Adipocyte (in vitro differentiated cells): Measurements from ENCODE around the gene DGKZ.
A peak's percentile ranks its signal among the peaks of the same experiment; 100 is the strongest.

Experiments
- DNase-seq: peaks from one replicate; pipeline ENCODE4 v3.0.0-alpha.2; 2015; ENCODE audit warnings: low read depth
- H3K27me3 ChIP-seq: replicated peaks from 2 replicates; pipeline ENCODE4 v1.7.0; 2013; ENCODE audit warnings: mild to moderate bottlenecking, low read length, moderate library complexity; ENCODE audit not compliant: control insufficient read depth, insufficient read depth
- H3K36me3 ChIP-seq: 2 replicates; pipeline ENCODE4 v1.7.0; 2013; ENCODE audit warnings: low read length, mild to moderate bottlenecking, moderate library complexity; ENCODE audit not compliant: control insufficient read depth, insufficient read depth, severe bottlenecking
- H3K4me1 ChIP-seq: 2 replicates; pipeline ENCODE4 v1.7.0; 2013; ENCODE audit warnings: mild to moderate bottlenecking, low read length, moderate library complexity; ENCODE audit not compliant: control insufficient read depth, insufficient read depth
- H3K4me3 ChIP-seq: 2 replicates; pipeline ENCODE4 v1.7.0; 2013; ENCODE audit warnings: mild to moderate bottlenecking, low read length, moderate library complexity
- H3K9ac ChIP-seq: 2 replicates; pipeline ENCODE4 v1.7.0; 2013; ENCODE audit warnings: mild to moderate bottlenecking, low read length, moderate library complexity
- H3K9me3 ChIP-seq: 2 replicates; pipeline ENCODE4 v1.7.0; 2013; ENCODE audit warnings: mild to moderate bottlenecking, low read length, moderate library complexity; ENCODE audit not compliant: control insufficient read depth

DGKZ gene

DNA sequence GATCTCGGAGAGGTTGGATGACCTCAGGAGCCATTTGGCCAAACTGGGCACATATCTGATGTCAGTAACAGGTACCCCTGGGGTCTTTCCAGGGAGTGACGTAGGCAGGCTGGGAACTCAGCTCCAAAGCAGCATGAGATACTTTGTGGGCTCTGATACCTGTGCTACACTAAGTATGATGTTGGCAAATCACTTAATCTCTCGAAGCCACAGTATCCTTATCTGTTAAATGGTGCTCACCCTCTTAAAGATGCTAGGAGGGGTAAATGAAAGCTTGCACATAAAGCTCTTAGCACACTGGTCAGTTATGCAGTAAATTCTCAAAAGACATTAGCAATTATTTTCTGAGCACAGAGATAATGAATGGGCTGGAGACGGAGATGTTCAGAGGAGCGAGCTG, 17.1 kb upstream of the DGKZ start:
- Histone ChIP-seq H3K9me3 (no peaks in the 10 kb centered on the region), H3K36me3 (no peaks in the 10 kb centered on the region), H3K27me3 (peaks cover 19% of the 10 kb centered on the region), H3K9ac (no peak overlapping the region), H3K4me3 (no peak overlapping the region), H3K4me1 (no peaks in the 10 kb centered on the region)
- no peak for DNase-seq

DNA sequence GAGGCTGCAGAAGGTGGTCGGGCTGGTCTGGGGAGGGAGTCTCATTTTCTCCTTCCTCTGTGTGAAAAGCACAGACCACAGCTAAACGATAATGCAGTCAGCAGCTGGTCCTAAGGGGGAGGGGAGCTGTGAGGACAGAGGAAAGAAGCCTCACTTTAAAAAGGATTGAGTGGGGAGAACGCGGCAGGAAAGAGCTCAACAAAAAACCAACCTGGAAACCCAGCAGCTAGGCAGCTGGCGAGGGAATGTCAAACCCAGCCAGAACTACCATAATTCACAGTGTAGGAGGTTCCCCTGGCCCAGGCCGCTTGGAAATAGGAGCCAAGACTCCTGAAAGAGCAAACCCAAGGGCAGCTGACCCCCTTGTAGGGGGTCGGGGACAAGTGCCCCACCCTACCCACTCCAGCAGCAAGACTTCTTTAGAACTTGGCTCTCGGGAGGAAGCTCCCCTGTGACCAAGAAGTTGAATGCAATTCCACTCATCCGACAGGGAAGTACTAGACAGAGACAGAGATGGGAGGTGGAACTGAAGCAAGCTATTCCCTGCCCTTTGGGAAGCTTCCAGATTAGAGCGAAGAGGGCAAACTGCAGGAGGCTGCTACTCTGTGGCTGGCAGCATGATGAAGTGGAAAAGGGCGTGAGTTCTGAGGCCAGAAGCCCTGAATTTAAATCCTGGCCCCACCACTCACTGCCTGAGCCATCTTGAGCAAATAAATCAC, 16.5 kb upstream of the DGKZ start:
- peaks cover 19% of the 10 kb centered on the region for H3K27me3 ChIP-seq
- no peak overlapping the region for H3K9ac ChIP-seq
- no peaks in the 10 kb centered on the region for H3K4me1 ChIP-seq
- no peak for DNase-seq
- H3K36me3 ChIP-seq, result no peaks in the 10 kb centered on the region
- no peak overlapping the region for H3K4me3 ChIP-seq
- H3K9me3 ChIP-seq, result no peaks in the 10 kb centered on the region

DNA sequence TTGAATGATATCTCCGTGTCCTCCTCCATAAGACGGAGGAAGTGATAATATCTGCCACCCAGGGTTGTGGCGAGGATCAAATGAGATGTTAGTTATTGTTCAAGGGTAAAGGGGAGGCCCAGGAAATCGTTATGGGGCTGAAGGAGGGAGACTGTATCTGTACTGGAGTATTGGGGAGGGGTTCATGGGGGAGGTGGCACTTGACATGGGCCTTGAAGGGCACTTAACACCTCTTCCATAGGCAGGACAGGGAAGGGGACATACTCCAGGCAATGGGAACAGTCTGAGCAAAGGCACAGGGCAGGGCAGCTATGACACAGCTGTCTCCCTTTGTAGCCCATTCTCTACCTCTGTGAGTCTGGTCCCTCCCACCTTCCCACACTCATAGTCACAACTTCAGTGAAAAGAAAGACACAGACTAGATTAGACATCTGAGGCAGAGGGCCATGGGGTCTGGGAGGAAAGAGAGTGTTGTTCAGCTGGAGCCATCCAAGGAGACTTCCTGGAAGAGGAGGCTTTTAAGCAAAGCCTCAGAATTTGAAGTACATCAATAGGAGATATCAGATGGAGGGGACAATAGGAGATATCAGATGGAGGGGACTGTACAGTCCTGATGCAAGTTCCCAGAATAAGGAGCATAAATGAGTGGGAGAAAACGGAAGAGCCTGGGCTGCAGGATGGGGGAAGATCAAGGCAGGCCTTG, 15.8 kb upstream of the DGKZ start:
- H3K27me3 ChIP-seq, result peaks cover 19% of the 10 kb centered on the region
- H3K9me3 ChIP-seq, result no peaks in the 10 kb centered on the region
- no peak overlapping the region for H3K9ac ChIP-seq
- no peak overlapping the region for H3K4me3 ChIP-seq
- H3K36me3 ChIP-seq, result no peaks in the 10 kb centered on the region
- peaks cover 3% of the 10 kb centered on the region for H3K4me1 ChIP-seq
- no peak for DNase-seq

DNA sequence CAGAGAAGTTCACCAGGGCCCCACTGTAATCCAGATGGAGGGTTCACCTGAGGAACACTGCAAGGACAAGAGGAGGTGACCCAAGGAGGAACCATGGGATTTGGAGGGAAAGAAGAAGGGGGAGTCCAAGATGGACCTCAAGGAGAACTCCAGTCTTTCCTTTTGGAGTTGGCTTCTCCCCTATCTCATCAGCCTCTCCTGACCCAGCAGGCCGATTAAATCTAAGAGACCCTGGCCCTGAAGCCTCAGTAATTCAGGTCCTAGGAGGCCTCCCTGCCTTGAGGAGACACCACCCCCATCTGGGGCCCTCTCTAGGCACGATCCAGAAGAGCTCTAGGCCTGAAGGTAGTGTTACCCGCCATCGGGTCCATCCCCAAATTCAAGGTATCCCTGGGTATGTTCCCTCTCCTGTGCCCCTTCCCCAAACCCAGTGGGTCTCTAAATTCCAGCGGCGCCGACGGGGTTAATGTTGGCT, 15.1 kb upstream of the DGKZ start:
- Histone ChIP-seq H3K27me3 (peaks cover 19% of the 10 kb centered on the region), H3K9ac (no peak overlapping the region), H3K4me1 (peaks cover 9% of the 10 kb centered on the region), H3K4me3 (no peak overlapping the region), H3K36me3 (no peaks in the 10 kb centered on the region), H3K9me3 (no peaks in the 10 kb centered on the region)
- no peak for DNase-seq

DNA sequence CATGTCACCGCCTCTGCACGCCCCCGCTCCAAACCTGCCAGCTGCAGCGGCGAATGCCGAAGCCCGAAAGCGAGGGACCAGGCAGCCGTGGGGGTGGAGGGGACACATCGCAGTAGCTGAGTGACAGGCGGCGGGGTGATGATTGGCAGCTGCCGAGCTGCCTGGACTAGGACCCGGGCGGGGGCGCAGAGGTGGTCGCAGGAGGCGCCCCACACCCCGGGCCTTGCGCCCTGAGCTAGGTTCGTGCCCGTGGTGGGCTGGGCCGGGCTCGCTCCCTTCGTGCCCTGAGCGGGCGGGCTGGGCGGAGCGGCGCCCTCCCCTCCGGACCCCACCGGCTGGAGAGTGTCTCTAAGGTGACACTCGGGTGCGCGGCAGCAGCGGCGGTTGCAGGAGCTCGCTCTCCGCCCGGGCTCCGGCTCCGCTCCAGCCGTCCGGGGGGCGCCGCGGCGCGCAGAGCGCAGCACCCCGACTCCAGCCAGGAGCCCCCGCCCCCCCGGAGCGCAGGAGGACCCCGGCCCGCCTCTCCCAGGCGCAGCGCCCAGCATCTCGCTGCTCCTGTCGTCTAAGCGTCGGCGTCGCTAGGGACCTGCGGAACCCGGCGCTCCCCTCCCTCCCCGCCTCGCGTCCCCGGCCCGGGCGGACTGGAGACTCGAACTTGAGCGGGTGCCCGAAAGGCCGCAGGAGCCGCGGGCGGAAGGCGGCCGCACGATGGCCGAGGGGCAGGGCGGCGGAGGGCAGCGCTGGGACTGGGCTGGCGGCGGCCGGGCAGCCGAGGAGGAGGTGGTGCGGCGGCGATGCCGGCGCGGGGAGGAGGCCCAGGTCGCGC, 14.5 kb upstream of the DGKZ start:
- DNase-seq, result peak; percentile 38
- H3K4me3 ChIP-seq, result peak overlapping the region; percentile 51
- H3K9me3 ChIP-seq, result no peaks in the 10 kb centered on the region
- no peaks in the 10 kb centered on the region for H3K36me3 ChIP-seq
- H3K9ac ChIP-seq, result no peak overlapping the region
- H3K4me1 ChIP-seq, result peaks cover 12% of the 10 kb centered on the region
- H3K27me3 ChIP-seq, result peaks cover 19% of the 10 kb centered on the region

DNA sequence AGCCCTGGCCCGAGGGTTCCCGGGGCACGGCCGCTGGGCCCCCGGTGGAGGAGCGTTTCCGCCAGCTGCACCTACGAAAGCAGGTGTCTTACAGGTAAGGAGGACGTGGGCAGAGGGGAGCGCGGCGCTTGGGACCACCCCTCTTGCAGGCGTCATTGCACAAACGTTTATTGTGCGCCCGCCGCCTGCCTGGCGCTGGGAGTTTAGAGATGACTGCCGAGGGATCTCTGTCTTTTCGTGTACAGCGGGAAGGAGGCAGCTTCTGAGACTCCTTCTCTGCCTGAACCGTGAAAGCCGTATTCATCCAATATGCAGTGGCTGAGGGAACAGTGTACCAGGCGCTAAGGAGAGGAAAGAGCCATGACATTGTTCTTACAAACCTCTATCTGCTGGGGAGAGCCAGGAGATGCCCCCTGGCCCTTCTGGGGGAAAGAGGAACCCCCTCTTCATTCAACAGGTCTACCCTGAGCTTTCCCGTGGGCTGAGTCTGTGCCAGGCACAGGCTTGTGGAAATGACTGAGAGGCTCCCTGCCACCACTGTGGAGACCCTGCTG, 13.8 kb upstream of the DGKZ start:
- H3K4me3 ChIP-seq, result peak overlapping the region; percentile 51
- no peak overlapping the region for H3K9ac ChIP-seq
- DNase-seq, result no peak
- no peaks in the 10 kb centered on the region for H3K36me3 ChIP-seq
- H3K9me3 ChIP-seq, result no peaks in the 10 kb centered on the region
- peaks cover 19% of the 10 kb centered on the region for H3K4me1 ChIP-seq
- peaks cover 19% of the 10 kb centered on the region for H3K27me3 ChIP-seq

DNA sequence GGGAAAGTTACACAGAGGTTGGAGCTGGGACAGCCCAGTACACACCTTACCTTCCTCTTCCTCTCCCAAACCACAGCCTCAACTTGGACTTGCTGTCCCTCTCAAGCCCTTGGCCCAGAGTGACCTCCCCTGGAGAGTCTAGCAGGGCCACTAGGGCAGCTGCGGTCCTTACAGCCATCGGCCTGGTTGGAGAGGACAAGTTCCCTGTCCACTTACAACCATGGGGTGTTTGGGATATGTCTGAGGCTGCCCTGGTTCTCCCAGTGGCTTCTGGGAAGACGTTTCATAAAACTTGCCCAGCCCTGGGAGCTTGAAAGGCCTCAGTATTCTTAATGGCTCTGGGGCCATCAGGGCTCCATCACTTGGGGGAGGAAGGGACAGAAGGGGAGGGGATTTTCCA, 13.1 kb upstream of the DGKZ start:
- no peak for DNase-seq
- Histone ChIP-seq H3K36me3 (no peaks in the 10 kb centered on the region), H3K9ac (no peak overlapping the region), H3K27me3 (peaks cover 19% of the 10 kb centered on the region), H3K4me3 (no peak overlapping the region), H3K4me1 (peaks cover 26% of the 10 kb centered on the region), H3K9me3 (no peaks in the 10 kb centered on the region)

DNA sequence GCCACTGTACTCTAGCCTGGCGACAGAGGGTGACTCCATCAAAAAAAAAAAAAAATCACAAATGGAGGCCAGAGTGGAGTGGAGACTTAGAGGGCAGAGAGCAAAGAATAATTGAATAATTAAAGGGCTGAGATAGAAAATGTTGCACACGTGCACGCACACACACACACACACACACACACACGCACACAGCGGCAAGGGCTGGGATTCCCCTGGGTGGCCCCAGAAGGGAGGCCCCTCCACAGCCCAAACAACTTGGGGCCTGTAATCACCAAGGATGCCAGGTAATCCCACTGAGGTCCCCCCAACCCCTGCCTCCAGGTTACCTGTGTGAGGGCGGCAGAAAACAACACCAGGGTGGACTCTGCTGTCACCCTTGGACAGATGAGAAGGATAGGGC, 12.0 kb upstream of the DGKZ start:
- no peak overlapping the region for H3K9ac ChIP-seq
- no peak overlapping the region for H3K4me3 ChIP-seq
- peaks cover 35% of the 10 kb centered on the region for H3K4me1 ChIP-seq
- DNase-seq, result no peak
- no peaks in the 10 kb centered on the region for H3K9me3 ChIP-seq
- H3K36me3 ChIP-seq, result no peaks in the 10 kb centered on the region
- H3K27me3 ChIP-seq, result peaks cover 19% of the 10 kb centered on the region

DNA sequence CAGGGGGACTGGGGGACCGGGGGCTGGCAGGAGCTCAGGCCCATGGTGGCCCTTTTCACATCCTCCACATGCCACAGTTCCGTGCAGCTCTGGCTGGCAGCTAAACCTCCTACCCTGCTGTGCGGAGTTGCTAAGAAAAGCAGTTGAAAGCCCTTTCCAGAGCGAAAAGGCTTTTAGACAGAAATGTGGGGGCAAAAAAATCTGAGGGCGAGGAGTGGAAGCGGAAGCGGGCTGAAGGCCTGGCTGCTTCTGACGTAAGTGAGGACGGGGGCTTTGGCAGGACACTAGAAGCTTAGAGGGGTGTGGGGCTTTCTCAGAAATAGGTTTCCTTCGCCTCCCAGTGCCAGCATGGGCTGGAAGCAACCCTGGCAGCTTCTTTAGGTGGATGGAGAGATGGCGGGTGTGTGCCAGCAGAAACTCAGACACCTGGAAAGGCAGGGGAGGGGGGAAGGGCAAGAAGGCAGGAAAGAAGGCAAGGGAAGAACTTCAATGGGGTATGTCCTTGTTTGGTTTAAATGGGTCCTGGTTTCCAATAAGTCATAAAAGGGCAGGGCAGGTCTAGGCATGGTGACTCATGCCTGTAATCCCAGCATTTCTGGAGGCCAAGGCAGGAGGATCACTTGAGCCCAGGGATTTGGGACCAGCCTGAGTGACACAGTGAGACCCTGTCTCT, 11.2 kb upstream of the DGKZ start:
- H3K27me3 ChIP-seq, result peaks cover 15% of the 10 kb centered on the region

DNA sequence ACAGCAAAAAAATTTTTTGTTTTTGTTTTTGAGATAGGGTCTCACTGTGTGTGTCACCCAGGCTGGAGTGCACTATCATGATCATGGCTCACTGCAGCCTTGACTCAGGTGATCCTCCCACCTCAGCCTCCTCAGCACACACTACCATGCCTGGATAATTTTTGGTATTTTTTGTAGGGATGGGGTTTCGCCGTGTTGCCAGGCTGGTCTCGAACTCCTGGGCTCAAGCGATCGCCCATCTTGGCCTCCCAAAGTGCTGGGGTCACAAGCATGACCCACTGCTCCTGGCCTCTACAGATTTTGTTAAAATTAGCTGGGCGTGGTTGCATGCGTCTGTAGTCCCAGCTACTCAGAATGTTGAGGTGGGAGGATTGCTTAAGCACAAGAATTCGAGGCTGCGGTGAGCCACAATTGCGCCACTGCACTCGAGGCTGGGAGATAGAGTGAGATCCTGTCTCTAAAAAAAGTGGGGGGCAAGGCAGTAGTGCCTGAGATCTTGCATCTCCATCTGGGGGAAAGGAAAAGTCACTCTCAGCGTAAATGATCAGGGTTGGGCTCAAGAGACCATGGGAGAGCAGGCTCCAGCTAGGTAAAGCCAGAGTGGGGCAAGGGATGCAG, 10.6 kb upstream of the DGKZ start:
- Histone ChIP-seq H3K27me3 (peaks cover 9% of the 10 kb centered on the region), H3K9me3 (no peaks in the 10 kb centered on the region), H3K4me1 (peaks cover 42% of the 10 kb centered on the region), H3K36me3 (no peaks in the 10 kb centered on the region), H3K9ac (no peak overlapping the region), H3K4me3 (no peak overlapping the region)
- DNase-seq, result no peak

More for the DNA sequence above, 11.2 kb upstream of the DGKZ start:
- Histone ChIP-seq H3K9me3 (no peaks in the 10 kb centered on the region), H3K4me3 (no peak overlapping the region), H3K9ac (no peak overlapping the region), H3K4me1 (peaks cover 42% of the 10 kb centered on the region), H3K36me3 (no peaks in the 10 kb centered on the region)
- no peak for DNase-seq
